ENCODE data around the gene STAB1. TPM values are rescaled to one million over a fixed set of nuclear protein-coding genes. Genes with fewer than 3 reads are reported as not detected.

Gene STAB1
- total RNA-seq, 6 donors from 2014 or later: 42.9 to 259 (median 125) TPM

DNA sequence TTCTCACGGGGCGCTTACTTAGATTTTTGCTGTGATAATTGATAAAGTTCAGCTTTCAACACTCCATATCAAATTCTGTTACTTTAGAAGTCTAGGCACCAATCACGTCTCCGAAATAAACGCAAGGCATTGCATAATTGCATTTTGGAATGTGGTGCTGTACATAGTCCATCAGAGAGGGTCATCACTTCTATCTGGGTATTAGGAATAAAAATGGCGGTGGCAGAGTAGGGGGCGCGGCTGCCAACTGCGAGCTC is 40.9 kb downstream of the STAB1 start:
- peak overlapping the region in 3 of 4 donors; percentile 37 to 90 (median 90) for H3K27ac ChIP-seq

DNA sequence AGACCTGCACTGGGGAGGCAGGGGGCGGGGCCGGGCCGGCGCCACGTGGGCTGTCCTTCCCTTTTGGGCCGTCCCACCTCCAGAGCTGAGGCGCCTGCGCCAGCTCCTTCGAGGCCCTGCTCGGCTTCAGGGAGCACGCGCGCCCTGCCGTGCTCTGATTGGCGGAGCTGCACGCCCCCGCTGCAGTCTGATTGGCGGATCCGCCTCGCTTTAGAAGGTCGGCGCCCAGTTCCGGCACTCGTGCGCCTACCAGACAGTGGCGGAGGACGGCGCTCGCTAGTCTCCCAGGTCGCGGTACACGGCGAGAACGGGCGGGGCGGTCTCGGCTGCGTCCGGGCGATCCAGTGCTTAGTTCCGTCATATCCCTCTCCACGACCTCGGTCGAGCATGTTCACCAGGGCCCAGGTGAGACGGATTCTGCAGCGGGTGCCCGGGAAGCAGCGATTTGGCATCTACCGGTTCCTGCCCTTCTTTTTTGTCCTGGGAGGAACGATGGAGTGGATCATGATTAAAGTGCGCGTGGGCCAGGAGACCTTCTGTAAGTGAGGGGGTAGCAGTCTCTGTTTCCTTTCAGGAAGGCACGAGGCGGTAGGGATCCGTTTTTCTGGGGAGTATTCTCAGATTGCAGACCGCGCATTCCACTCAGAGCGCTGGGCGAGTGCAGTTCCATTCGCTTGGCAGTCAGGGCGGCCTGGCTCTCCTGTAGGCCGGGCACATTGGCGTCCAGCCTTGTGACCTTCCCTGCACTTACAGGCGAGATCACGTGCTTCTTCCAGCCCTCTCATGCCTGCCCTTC is 41.4 kb downstream of the STAB1 start, which contains the start of gene UQCC5:
Gene UQCC5 (plus strand): TSS at position 237 of the 796 bp plus-strand sequence. CDS start 151 bp downstream, at position 388.
- 1 to 3% methylated on average over 12 to 37 of the region's 65 CpGs for WGBS, 2 donors
- Histone ChIP-seq H3K4me1 (peaks cover 52 to 79% (median 67%) of the 10 kb centered on the region in 4 donors), H3K27ac (peak within 1 kb of the TSS; percentile 89 to 90 (median 90)), H3K4me3 (peak within 1 kb of the TSS; percentile 74 to 84 (median 76)), H3K9me3 (no peaks in the 10 kb centered on the region), H3K36me3 (peaks cover 0 to 9% (median 3%) of the 10 kb centered on the region in 4 donors), H3K27me3 (no peaks in the 10 kb centered on the region)
- ATAC-seq (ENCODE audit: low FRiP score in 2 of 2) (peak; percentile 95 to 97), DNase-seq (peak; percentile 98 to 99)
- peak; percentile 97 to 99 for TF ChIP-seq POLR2AphosphoS5 (IDR thresholded peaks at IDR 0.05)
- peak in 3 of 4 donors; percentile 94 to 99 (median 97) for TF ChIP-seq POLR2A (IDR thresholded peaks at IDR 0.05)
- TF ChIP-seq, protein P1, sequence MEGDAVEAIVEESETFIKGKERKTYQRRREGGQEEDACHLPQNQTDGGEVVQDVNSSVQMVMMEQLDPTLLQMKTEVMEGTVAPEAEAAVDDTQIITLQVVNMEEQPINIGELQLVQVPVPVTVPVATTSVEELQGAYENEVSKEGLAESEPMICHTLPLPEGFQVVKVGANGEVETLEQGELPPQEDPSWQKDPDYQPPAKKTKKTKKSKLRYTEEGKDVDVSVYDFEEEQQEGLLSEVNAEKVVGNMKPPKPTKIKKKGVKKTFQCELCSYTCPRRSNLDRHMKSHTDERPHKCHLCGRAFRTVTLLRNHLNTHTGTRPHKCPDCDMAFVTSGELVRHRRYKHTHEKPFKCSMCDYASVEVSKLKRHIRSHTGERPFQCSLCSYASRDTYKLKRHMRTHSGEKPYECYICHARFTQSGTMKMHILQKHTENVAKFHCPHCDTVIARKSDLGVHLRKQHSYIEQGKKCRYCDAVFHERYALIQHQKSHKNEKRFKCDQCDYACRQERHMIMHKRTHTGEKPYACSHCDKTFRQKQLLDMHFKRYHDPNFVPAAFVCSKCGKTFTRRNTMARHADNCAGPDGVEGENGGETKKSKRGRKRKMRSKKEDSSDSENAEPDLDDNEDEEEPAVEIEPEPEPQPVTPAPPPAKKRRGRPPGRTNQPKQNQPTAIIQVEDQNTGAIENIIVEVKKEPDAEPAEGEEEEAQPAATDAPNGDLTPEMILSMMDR (IDR thresholded peaks at IDR 0.05): peak in 1 of 6 experiments; percentile 5
- peak in 1 of 4 donors; percentile 69 for TF ChIP-seq EP300 (IDR thresholded peaks at IDR 0.05)

More for the DNA sequence above, 40.9 kb downstream of the STAB1 start:
- peaks cover 0 to 4% (median 2%) of the 10 kb centered on the region in 4 donors for H3K36me3 ChIP-seq
- ATAC-seq (ENCODE audit: low FRiP score in 2 of 2) (no peak), DNase-seq (no peak)
- 12 to 14% methylated on average over 9 of the region's 9 CpGs for WGBS, 2 donors
- TF ChIP-seq EP300 (IDR thresholded peaks at IDR 0.05): no peak
- no peak for TF ChIP-seq POLR2A (IDR thresholded peaks at IDR 0.05)
- no peak for TF ChIP-seq POLR2AphosphoS5 (IDR thresholded peaks at IDR 0.05)
- TF ChIP-seq, protein P1 (IDR thresholded peaks at IDR 0.05): no peak
- H3K4me3 ChIP-seq: peak overlapping the region in 3 of 4 donors; percentile 74 to 76 (median 75)
- no peaks in the 10 kb centered on the region for H3K27me3 ChIP-seq
- peaks cover 52 to 84% (median 69%) of the 10 kb centered on the region in 4 donors for H3K4me1 ChIP-seq
- H3K9me3 ChIP-seq: no peaks in the 10 kb centered on the region

DNA sequence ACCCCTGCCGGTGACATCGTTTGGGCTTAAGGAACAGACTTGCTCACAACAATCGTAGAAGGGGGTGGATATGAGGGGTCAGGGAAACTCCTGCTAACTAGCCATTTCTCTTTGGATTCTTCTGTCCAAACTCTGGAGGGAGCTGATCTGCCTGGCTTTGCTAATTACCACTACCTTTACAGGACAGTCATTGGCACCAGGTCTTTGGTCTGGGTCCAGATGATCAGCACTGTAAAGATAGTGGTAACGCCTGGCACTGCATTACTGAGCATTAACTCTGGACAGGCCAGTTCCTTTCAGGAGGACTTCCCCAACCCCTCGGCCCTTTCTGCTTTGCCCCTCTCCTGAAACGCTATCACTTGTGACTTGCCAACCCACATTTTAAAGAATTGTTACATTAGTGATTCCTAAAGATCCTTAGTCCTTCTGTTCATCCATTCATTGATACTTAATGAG is 42.1 kb downstream of the STAB1 start:
- Histone ChIP-seq H3K27me3 (no peaks in the 10 kb centered on the region), H3K4me1 (peaks cover 46 to 73% (median 60%) of the 10 kb centered on the region in 4 donors), H3K27ac (peak overlapping the region; percentile 89 to 90 (median 90)), H3K9me3 (no peaks in the 10 kb centered on the region), H3K4me3 (peak overlapping the region; percentile 74 to 84 (median 76)), H3K36me3 (peaks cover 0 to 9% (median 3%) of the 10 kb centered on the region in 4 donors)
- WGBS, 2 donors: 1 to 3% methylated on average over 5 to 6 of the region's 6 CpGs
- no peak for ATAC-seq (ENCODE audit: low FRiP score in 2 of 2)
- no peak for DNase-seq
- TF ChIP-seq POLR2AphosphoS5 (IDR thresholded peaks at IDR 0.05): peak in 1 of 2 donors; percentile 41
- TF ChIP-seq POLR2A (IDR thresholded peaks at IDR 0.05): no peak

DNA sequence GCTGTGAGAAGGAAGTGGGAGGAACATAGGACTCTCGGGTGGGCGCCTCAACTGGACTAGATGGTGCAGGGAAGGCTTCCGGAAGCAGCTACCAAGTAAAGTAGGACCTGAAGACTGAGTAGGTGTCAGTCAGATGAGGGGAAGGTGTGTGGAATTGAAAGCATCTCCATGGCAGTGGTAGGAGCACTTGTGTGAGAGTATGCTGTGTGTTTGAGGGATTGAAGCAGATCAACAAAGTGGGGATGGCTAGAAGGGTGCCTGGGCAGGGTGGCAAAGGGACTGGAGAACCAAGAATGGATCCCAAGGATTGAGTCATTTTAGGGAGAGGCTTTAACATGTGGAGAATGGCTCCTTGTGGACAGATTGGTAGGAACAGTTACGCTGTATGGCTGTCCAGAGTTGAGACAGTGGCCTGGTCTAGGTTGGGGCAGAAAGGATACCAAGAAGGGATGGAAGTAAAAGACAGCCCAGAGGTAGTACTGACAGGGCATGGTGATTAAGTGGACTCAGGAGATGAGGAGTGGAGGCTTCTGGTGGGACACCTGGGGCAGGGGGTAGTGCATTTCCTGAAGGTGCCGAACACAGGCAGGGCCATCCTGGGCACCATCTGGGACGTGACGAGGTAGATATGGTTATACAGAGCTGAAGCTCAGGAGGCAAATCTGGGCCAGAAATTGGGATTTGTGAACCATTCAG is 42.7 kb downstream of the STAB1 start:
- no peaks in the 10 kb centered on the region for H3K9me3 ChIP-seq
- peaks cover 39 to 66% (median 54%) of the 10 kb centered on the region in 4 donors for H3K4me1 ChIP-seq
- 72 to 73% methylated on average over 7 of the region's 7 CpGs for WGBS, 2 donors
- H3K27ac ChIP-seq: peak overlapping the region; percentile 89 to 90 (median 90)
- H3K4me3 ChIP-seq: peak overlapping the region in 3 of 4 donors; percentile 74 to 76 (median 75)
- H3K36me3 ChIP-seq: peaks cover 0 to 9% (median 3%) of the 10 kb centered on the region in 4 donors
- TF ChIP-seq, protein P1 (IDR thresholded peaks at IDR 0.05): no peak
- TF ChIP-seq EP300 (IDR thresholded peaks at IDR 0.05): no peak
- TF ChIP-seq POLR2A (IDR thresholded peaks at IDR 0.05): no peak
- no peak for TF ChIP-seq POLR2AphosphoS5 (IDR thresholded peaks at IDR 0.05)
- DNase-seq: no peak
- no peak for ATAC-seq (ENCODE audit: low FRiP score in 2 of 2)
- no peaks in the 10 kb centered on the region for H3K27me3 ChIP-seq
